ENCODE results near the gene ATIC.

ATIC gene

DNA sequence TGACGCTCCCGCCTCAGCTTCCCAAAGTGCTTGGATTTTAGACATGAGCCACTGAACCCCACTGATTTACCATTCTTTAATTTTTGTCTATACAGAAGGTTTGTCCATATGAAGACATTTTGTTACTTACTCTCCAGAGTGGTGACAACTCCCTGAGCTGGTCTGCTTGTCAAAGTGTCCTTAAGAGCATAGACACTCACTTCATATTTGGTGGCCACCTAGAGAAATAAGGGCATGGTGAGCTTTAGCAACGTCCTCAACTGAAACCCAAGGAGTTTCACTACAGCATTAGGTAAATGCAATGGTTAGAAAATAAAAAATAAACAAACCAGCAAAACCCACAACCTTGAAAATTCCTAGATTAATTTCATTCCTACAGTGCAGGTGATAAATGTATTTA, 66.2 kb downstream of the ATIC start:
- no peak for DNase-seq

GRCh38 chr2:215379039-215379438, 67.2 kb downstream of the ATIC start:
- no peak for DNase-seq

- no peak for DNase-seq
Measured at GRCh38 chr2:215379948-215380347, 68.1 kb downstream of the ATIC start.

DNA sequence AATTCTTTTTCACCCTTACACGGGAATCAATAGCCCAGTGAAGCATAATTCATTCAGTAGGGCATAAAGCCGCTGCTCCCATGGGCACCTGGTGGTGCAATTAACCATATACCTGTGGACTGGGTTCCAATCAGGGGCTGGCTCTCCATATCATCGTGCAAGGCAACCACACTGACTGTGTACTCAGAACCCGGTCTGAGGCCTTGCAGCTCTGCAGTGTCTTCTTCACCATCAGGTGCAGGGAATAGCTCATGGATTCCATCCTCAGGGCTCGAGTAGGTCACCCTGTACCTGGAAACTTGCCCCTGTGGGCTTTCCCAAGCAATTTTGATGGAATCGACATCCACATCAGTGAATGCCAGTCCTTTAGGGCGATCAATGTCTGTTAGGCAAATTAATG, 68.8 kb downstream of the ATIC start:
- DNase-seq, result no peak

DNA sequence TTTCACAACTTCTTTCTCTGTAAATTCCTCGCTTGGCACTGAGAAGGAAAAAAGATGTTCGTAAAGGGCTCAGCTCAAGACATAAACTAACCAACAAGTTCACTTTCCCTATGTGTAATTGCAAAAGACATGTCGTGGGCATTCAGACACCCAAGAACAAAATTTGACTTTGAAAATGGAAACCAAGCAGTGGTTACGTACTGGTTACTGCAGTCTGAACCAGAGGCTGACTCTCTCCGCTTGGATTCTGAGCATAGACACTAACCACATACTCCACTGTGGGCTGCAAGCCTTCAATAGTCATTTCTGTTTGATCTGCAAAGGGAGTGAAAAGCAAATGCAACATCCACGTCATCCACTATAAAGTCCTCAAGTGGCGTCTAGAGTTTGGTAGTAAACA, 70.2 kb downstream of the ATIC start:
- no peak for DNase-seq

- no peak for DNase-seq
Measured at GRCh38 chr2:215382480-215382879, 70.6 kb downstream of the ATIC start.

GRCh38 chr2:215383652-215384279, 71.9 kb downstream of the ATIC start:
- DNase-seq, result no peak

DNA sequence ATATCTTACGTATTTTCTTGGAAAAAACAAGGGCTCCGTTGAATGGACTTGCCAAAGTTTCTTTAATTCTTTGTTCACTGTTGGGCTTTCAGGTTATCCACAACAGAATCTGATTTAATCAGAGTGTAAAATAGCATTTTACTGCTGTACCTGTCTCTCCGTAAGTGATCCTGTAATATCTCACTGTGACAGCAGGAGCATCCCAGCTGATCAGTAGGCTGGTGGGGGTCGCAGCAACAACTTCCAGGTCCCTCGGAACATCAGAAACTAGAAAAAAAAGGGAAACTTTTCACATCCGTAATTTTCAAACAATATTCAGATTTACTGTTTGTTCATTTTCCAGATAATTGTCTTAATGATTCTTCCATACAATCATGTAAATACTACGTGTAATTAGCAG, 72.9 kb downstream of the ATIC start:
- no peak for DNase-seq

DNA sequence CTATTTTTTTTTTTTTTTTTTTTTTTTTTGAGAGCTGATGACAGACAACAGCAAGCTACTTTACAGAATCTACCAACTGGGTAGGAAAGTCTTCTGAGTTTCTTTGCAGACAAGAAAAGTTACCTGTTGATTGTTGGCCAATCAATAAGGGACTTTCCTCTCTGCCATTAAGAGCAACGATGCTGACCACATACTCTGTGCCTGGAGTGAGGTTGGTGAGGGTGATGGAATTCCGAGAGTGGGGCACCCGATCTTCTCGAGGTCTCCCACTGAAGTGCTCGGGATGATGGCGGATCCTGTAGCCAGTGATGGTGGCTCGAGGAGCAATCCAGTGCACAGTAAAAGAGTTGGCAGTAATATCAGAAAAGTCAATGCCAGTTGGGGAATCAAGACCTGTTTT, 74.7 kb downstream of the ATIC start:
- DNase-seq, result no peak

- no peak for DNase-seq
Measured at GRCh38 chr2:215388002-215388728, 76.3 kb downstream of the ATIC start.

DNA sequence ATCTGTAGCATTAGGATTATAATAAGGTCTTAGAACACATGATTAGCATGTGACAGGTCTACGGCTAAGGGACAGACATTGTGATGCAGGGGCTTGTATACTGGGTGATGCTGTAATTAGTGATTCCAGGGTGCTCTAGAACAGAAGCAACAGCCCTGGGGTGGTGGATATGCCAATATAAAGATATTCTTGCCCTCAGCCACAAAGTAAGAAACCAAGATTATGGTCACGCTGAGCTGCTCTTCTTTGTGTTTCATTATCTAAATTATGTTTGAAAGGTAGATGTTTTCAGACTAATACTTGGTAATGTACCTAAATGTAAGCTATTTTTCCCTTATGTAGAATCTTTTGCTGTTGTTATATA, 78.7 kb downstream of the ATIC start:
- DNase-seq, result no peak

DNA sequence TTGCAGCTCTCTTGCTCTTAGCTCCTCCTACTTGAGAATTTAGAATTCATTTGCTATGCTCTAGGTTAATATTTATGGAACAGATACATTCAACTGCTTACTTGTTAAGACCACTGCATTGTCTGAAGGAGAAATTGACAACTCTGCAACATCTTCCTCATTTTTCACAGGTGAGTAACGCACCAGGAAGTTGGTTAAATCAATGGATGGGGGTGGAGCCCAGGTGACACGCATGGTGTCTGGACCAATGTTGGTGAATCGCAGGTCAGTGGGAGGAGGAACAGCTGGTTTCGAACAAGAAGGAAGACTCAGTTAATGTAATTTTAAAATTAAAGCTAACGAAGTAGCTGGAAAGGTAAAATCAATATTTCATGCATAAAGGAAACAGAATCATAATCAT, 79.7 kb downstream of the ATIC start:
- DNase-seq, result no peak

DNA sequence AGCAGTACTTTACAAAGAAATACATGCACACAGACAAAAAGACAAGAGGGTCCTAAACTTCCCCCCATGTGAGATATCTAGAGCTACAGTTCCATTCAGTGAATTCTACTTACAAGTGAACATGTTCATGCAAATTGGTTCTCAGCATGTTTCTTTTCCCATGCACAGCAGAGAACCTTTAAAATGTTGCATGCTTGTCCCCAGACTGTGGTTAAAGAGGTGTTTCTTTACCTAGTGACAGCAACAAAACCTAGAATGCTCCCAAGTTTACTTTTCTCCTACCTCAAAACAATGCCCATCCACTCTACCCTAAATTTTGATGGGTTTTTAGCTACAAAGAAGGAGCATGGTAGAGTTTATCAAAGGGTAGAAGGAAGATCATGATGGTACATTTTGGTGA, 80.3 kb downstream of the ATIC start:
- no peak for DNase-seq

DNA sequence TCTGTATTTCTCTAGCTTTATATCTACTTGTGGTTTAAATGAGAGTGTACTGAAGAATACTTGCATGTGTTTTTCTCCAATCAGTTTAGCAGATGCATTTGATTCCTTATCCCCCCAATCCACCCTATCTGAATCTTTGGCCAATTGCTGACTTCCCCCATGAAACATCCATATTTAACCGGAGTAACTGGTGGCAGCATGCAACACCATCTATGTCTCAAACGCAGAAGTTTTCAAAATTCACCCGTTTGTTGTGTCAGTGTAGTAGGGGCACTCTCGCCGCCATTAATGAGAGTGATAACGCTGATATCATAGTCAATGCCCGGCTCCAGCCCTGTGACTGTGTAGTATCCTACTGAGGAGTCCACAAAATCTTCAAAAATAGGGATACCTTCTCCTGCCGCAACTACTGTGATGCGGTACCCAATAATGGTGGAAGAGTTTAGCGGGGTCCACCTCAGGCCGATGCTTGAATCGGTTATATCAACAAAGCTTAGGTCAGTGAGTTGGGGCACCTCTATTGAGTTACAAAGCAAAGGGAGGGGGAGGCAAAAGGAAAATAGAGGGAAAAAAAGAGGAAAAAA, 80.9 kb downstream of the ATIC start:
- DNase-seq, result no peak

DNA sequence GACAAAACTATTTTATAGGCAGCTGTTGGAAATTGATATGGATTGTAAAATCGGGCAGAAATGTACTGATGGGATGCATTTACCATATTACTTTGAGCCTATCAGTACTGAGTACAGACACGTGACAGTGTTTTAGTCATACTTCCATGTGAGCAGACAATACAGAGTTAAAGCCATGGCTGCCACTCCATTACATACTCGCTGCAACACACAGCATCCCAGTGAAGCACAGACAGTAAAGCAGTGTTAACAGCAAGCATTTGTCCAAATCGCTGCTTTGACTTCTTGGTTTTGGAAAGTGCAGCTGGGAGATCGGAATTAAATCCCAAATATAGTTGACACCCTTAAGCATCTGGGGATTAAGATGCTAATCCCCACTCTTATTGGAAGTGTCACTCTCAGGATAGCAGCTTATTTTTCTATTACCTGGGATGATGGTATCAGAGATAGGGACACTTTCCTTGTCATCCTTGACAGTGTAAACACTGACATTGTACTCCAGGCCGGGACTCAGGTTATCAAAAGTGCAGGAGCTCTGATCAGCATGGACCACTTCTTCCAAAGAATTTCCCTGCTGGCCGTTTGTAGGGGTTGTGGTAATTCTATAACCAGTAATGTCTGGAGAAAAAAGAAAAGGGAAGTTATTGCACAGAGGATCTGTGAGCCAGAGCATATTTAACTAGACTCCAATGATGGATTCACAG, 82.4 kb downstream of the ATIC start:
- DNase-seq, result no peak

- DNase-seq, result no peak
Measured at GRCh38 chr2:215395687-215396460, 84.0 kb downstream of the ATIC start.

DNA sequence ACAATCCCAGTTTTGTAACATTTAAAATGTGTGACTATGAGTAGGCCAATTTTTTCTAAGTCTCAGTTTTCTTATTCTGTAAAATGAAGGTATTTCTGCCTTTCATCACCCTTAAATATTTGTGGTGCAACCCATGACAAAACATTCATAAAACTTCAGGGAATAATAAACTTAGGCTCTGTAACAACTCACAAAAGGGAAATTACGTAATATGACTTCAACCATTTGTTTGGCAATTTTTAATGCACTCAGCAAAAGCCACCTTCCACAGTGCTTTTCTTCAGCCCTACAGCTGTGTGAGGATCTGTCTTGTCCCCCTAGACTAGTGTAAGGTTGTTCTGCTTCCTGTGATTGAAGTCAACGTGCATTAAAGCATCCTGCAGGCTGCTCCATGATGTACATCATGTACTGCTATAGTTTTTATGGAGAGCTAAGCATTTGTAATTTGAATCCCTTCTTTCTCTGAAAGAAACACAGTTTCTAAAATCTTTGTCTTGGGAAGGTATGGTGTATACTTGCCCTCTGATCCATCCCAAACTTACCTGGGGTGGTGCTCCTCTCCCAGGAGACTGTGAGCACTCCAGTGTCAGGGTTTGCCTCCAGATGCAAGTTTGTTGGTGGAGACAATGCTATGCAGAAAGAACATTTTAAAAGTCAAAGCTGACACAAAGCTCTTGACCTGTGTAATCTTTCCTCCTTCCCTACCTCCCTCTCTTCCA, 84.9 kb downstream of the ATIC start:
- no peak for DNase-seq

DNA sequence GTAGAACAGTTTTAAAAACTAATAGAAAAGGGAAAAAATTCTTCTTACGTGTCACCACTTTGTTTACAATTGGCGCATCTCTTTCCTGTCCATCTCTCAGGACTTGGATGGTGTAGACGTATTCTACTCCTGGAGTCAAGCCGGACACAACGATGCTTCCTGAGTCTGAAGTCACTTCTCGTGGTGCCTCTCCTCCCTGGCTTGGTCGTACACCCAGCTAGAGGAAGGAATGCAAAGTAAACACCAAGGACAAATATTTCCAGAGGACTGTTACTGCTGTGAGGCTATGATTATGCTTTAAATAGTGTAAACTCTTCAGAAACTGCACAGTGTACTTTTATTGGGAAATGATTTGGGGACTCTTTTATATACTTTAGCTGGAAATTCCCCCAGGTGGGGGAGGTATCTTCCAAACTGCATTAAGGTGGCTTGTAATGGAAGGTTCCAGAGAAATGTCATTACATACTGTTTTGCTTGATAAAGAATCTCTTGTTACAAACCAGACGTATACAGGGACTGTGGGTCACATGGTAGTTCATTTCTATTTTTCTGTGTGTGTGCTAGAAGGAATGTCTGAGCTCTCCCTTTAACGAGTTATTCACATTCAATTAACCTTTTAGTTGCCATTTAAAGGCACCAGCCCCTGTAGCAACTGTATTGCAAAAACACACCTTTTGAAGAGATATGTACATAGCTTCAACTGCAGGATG, 85.9 kb downstream of the ATIC start:
- no peak for DNase-seq

DNA sequence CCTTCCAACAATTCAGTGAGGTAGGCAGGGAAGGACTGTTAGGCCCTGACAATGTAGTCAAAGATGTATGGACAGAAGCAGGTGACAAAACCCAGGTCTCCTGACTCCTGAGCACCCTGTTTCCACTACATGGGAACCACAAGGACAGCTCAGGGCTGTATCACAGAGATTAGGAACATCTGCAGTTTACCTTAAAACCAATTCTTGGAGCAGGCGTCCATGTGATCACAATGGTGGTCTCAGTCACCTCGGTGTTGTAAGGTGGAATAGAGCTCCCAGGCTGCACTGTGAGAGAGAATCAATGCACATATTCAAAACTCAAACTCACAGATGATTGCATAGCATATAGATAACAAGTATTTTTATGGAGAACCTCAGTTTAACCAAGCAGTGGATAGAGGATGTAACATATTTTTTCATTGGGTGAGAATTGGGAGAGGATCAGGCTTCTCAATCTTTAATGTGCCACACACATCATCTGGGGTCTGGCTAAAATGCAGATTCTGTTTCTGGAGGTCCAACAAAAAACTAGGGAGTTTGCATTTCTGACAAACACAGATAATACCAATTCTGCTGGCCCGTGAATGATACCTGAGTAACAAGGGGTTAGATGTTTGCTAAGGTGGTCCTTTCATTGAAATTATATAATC, 87.3 kb downstream of the ATIC start:
- no peak for DNase-seq
